ENCODE measurements around the gene ITPRIPL1. TPM values are rescaled to one million over a fixed set of nuclear protein-coding genes. Genes with fewer than 3 reads are reported as not detected.
"Not testable (repeated sequence)": the region's sequence is repeated elsewhere in the genome, so short reads cannot be mapped to it uniquely, and the experiment has no call there.

ITPRIPL1 gene
- total RNA-seq, 1 donor from 2014 or later = 4.3 TPM

GRCh38 chr2:96291751-96292150 lies 33.4 kb upstream of the ITPRIPL1 start:
- Histone ChIP-seq H4K20me1 (ENCODE audit: low read depth) (no peaks in the 10 kb centered on the region), H2AFZ (replicated peaks) (no peak overlapping the region), H3K4me2 (no peak overlapping the region), H3K4me3 (no peak overlapping the region), H3F3A (ENCODE audit: low read depth) (no peaks in the 10 kb centered on the region), H3K27me3 (no peaks in the 10 kb centered on the region), H3K36me3 (peaks cover 20% of the 10 kb centered on the region), H3K79me2 (ENCODE audit: low read depth) (no peaks in the 10 kb centered on the region), H3K4me1 (no peaks in the 10 kb centered on the region), H3K9me3 (ENCODE audit: low read depth) (no peaks in the 10 kb centered on the region), H3K9ac (no peak overlapping the region), H3K27ac (no peak overlapping the region)
- no peak for TF ChIP-seq CTCF (IDR thresholded peaks at IDR 0.05)
- TF ChIP-seq EZH2 (IDR thresholded peaks at IDR 0.05) = no peak
- no peak for TF ChIP-seq EZH2phosphoT487 (IDR thresholded peaks at IDR 0.05)
- Mint-ChIP-seq H3K27ac (no peak overlapping the region), H3K4me3 (no peak overlapping the region), H3K27me3 (ENCODE audit: insufficient read depth, low read depth) (peaks cover 3% of the 10 kb centered on the region), H3K4me1 (no peaks in the 10 kb centered on the region), H3K9me3 (no peaks in the 10 kb centered on the region), H3K36me3 (peaks cover 67% of the 10 kb centered on the region)
- DNase-seq (ENCODE audit: low spot score) = no peak

- H3K27me3 ChIP-seq; H3K4me1 Mint-ChIP-seq; H3K79me2 ChIP-seq (ENCODE audit: low read depth); H3K4me2 ChIP-seq; H3K27me3 Mint-ChIP-seq (ENCODE audit: insufficient read depth, low read depth); H3F3A ChIP-seq (ENCODE audit: low read depth); H3K27ac ChIP-seq; H3K4me3 ChIP-seq; H3K4me3 Mint-ChIP-seq; H3K9ac ChIP-seq; H3K9me3 ChIP-seq (ENCODE audit: low read depth); H3K9me3 Mint-ChIP-seq; H4K20me1 ChIP-seq (ENCODE audit: low read depth); H2AFZ ChIP-seq (replicated peaks); H3K4me1 ChIP-seq; H3K27ac Mint-ChIP-seq; DNase-seq (ENCODE audit: low spot score): not testable (repeated sequence)
- peaks cover 69% of the 10 kb centered on the region for H3K36me3 Mint-ChIP-seq
- peaks cover 27% of the 10 kb centered on the region for H3K36me3 ChIP-seq
These were observed 30.8 kb upstream of the ITPRIPL1 start for GRCh38 chr2:96294271-96294670.

GRCh38 chr2:96296925-96297324 lies 28.2 kb upstream of the ITPRIPL1 start:
- peaks cover 12% of the 10 kb centered on the region for H3K79me2 ChIP-seq (ENCODE audit: low read depth)
- no peak overlapping the region for H3K4me3 Mint-ChIP-seq
- H3K27me3 Mint-ChIP-seq (ENCODE audit: insufficient read depth, low read depth) = no peaks in the 10 kb centered on the region
- H3K4me3 ChIP-seq = no peak overlapping the region
- no peaks in the 10 kb centered on the region for H3K9me3 ChIP-seq (ENCODE audit: low read depth)
- H3K36me3 ChIP-seq = peaks cover 31% of the 10 kb centered on the region
- H3F3A ChIP-seq (ENCODE audit: low read depth) = no peaks in the 10 kb centered on the region
- H3K36me3 Mint-ChIP-seq = peaks cover 64% of the 10 kb centered on the region
- no peak overlapping the region for H3K27ac ChIP-seq
- H3K27me3 ChIP-seq = no peaks in the 10 kb centered on the region
- TF ChIP-seq EZH2phosphoT487 (IDR thresholded peaks at IDR 0.05) = no peak
- no peak for TF ChIP-seq EZH2 (IDR thresholded peaks at IDR 0.05)
- no peak overlapping the region for H3K27ac Mint-ChIP-seq
- H3K9me3 Mint-ChIP-seq = no peaks in the 10 kb centered on the region
- no peak for DNase-seq (ENCODE audit: low spot score)
- H3K4me1 ChIP-seq = no peaks in the 10 kb centered on the region
- no peak overlapping the region for H2AFZ ChIP-seq (replicated peaks)
- H4K20me1 ChIP-seq (ENCODE audit: low read depth) = peaks cover 10% of the 10 kb centered on the region
- no peak overlapping the region for H3K4me2 ChIP-seq
- H3K4me1 Mint-ChIP-seq = no peaks in the 10 kb centered on the region
- H3K9ac ChIP-seq = no peak overlapping the region

GRCh38 chr2:96301865-96302264 lies 23.3 kb upstream of the ITPRIPL1 start:
- no peak for DNase-seq (ENCODE audit: low spot score)
- Histone ChIP-seq H3F3A (ENCODE audit: low read depth) (peaks cover 8% of the 10 kb centered on the region), H3K79me2 (ENCODE audit: low read depth) (peaks cover 56% of the 10 kb centered on the region), H3K27me3 (no peaks in the 10 kb centered on the region), H3K36me3 (peaks cover 29% of the 10 kb centered on the region), H3K4me1 (peaks cover 16% of the 10 kb centered on the region), H2AFZ (replicated peaks) (no peak overlapping the region), H3K9me3 (ENCODE audit: low read depth) (no peaks in the 10 kb centered on the region), H4K20me1 (ENCODE audit: low read depth) (peaks cover 33% of the 10 kb centered on the region), H3K27ac (no peak overlapping the region), H3K9ac (no peak overlapping the region), H3K4me2 (no peak overlapping the region), H3K4me3 (no peak overlapping the region)
- peaks cover 23% of the 10 kb centered on the region for H3K4me1 Mint-ChIP-seq
- H3K4me3 Mint-ChIP-seq = no peak overlapping the region
- H3K36me3 Mint-ChIP-seq = peaks cover 46% of the 10 kb centered on the region
- TF ChIP-seq EZH2 (IDR thresholded peaks at IDR 0.05) = no peak
- TF ChIP-seq EZH2phosphoT487 (IDR thresholded peaks at IDR 0.05) = no peak
- TF ChIP-seq CTCF (IDR thresholded peaks at IDR 0.05) = no peak
- no peaks in the 10 kb centered on the region for H3K9me3 Mint-ChIP-seq
- H3K27ac Mint-ChIP-seq = no peak overlapping the region
- peaks cover 2% of the 10 kb centered on the region for H3K27me3 Mint-ChIP-seq (ENCODE audit: insufficient read depth, low read depth)
